ENCODE data around the gene CHSY3. TPM values are rescaled to one million over a fixed set of nuclear protein-coding genes. Genes with fewer than 3 reads are reported as not detected.

The CHSY3 gene
- total and polyA plus RNA-seq, 2 experiments from 2014 or later, result 0.44 to 3.0 TPM

- DNase-seq (ENCODE audit: low spot score), result no peak
- no peak overlapping the region for H3K27ac ChIP-seq (ENCODE audit: low read depth)
- no peak overlapping the region for H2AFZ ChIP-seq
- H3K4me1 ChIP-seq (ENCODE audit: insufficient read depth), result no peaks in the 10 kb centered on the region
- H3K4me2 ChIP-seq, result no peak overlapping the region
- H4K20me1 ChIP-seq (replicated peaks; ENCODE audit: insufficient read depth), result no peaks in the 10 kb centered on the region
- H3K9me3 Mint-ChIP-seq, result no peaks in the 10 kb centered on the region
- no peaks in the 10 kb centered on the region for H3K4me1 Mint-ChIP-seq
- H3K27me3 Mint-ChIP-seq (ENCODE audit: insufficient read depth, low read depth, poor library complexity), result no peaks in the 10 kb centered on the region
- no peak overlapping the region for H3K4me3 Mint-ChIP-seq
- no peak overlapping the region for H3K4me3 ChIP-seq
- no peak overlapping the region for H3K27ac Mint-ChIP-seq
- H3K9me2 ChIP-seq (ENCODE audit: insufficient read depth), result no peaks in the 10 kb centered on the region
- H3K79me2 ChIP-seq (replicated peaks; ENCODE audit: insufficient read depth), result no peaks in the 10 kb centered on the region
- TF ChIP-seq POLR2AphosphoS5 (IDR thresholded peaks at IDR 0.05; ENCODE audit: low read depth) (no peak), EZH2 (IDR thresholded peaks at IDR 0.05; ENCODE audit: low read depth, unreplicated experiment) (no peak), ZNF462 (CRISPR knock-in tag; IDR thresholded peaks at IDR 0.05) (no peak), NANOG (IDR thresholded peaks at IDR 0.05; ENCODE audit: borderline replicate concordance) (no peak), STAT1 (IDR thresholded peaks at IDR 0.05; ENCODE audit: unreplicated experiment) (no peak), CTCF (conservative IDR thresholded peaks at IDR 0.05; ENCODE audit: low read depth in 2 of 2) (no peak), ETS1 (IDR thresholded peaks at IDR 0.05) (no peak), ZNF114 (CRISPR knock-in tag; IDR thresholded peaks at IDR 0.05) (no peak), EZH2phosphoT487 (IDR thresholded peaks at IDR 0.05; ENCODE audit: unreplicated experiment) (no peak), REST (IDR thresholded peaks at IDR 0.05; ENCODE audit: unreplicated experiment) (no peak), JUNB (IDR thresholded peaks at IDR 0.05; ENCODE audit: unreplicated experiment) (no peak), ZNF331 (CRISPR knock-in tag; IDR thresholded peaks at IDR 0.05; ENCODE audit: low read depth) (no peak), CREB1 (CRISPR knock-in tag; IDR thresholded peaks at IDR 0.05; ENCODE audit: low read depth) (no peak)
- no peak for ATAC-seq
- H3K36me3 ChIP-seq (ENCODE audit: insufficient read depth), result no peaks in the 10 kb centered on the region
- H3F3A ChIP-seq (replicated peaks; ENCODE audit: low read depth), result no peaks in the 10 kb centered on the region
- no peaks in the 10 kb centered on the region for H3K36me3 Mint-ChIP-seq (ENCODE audit: low read depth)
- no peaks in the 10 kb centered on the region for H3K27me3 ChIP-seq (ENCODE audit: insufficient read depth)
Measured at GRCh38 chr5:129978270-129978669, 74.0 kb downstream of the CHSY3 start.

Data from GM23338 (cell line).